ENCODE measurements around the gene SYPL1.

GRCh38 chr7:106053109-106053508 lies 59.0 kb downstream of the SYPL1 start:
- TF ChIP-seq ZBTB7A (IDR thresholded peaks at IDR 0.05; ENCODE audit: low read depth) (no peak), EP300 (IDR thresholded peaks at IDR 0.05; ENCODE audit: borderline replicate concordance) (no peak), YY1 (IDR thresholded peaks at IDR 0.05; ENCODE audit: low read depth) (no peak), CEBPB (IDR thresholded peaks at IDR 0.05) (no peak), RAD21 (IDR thresholded peaks at IDR 0.05; ENCODE audit: low read depth) (no peak), MAX (IDR thresholded peaks at IDR 0.05) (no peak), TAF1 (IDR thresholded peaks at IDR 0.05; ENCODE audit: low read depth) (no peak), REST (IDR thresholded peaks at IDR 0.05; ENCODE audit: low read depth) (peak; percentile 73), TCF12 (IDR thresholded peaks at IDR 0.05; ENCODE audit: low read depth) (no peak), EGR1 (IDR thresholded peaks at IDR 0.05) (no peak), TEAD4 (IDR thresholded peaks at IDR 0.05) (no peak)

All from Ishikawa (cell line).